OCI-LY1 (cell line): ENCODE results near the gene EFCAB7.
A peak's percentile ranks its signal among the peaks of the same experiment; 100 is the strongest.

Experiments
- H2AFZ ChIP-seq: fragments of 200-600 bp; sonication (generic), shearing (Covaris generic); 2 replicates; pipeline ENCODE4 v1.6.0; 2014; ENCODE audit warnings: antibody characterized with exemption, mild to moderate bottlenecking, low read length
- H3F3A ChIP-seq: fragments of 200-600 bp; sonication (generic), shearing (Covaris generic); 2 replicates; pipeline ENCODE4 v1.6.0; 2014; ENCODE audit warnings: mild to moderate bottlenecking, antibody characterized with exemption, low read length, moderate library complexity; ENCODE audit not compliant: insufficient read depth
- H3K27ac ChIP-seq: fragments of 200-600 bp; sonication (generic); 2 replicates; pipeline ENCODE4 v1.5.1; 2014; ENCODE audit warnings: low read length, mixed run types, mild to moderate bottlenecking, low read depth; ENCODE audit not compliant: poor library complexity, severe bottlenecking
- H3K27me3 ChIP-seq: fragments of 200-600 bp; sonication (generic); 2 replicates; pipeline ENCODE4 v1.6.0; 2014; ENCODE audit warnings: antibody characterized with exemption, mild to moderate bottlenecking, low read length, moderate library complexity; ENCODE audit not compliant: insufficient read depth
- H3K36me3 ChIP-seq: fragments of 200-600 bp; sonication (generic); 2 replicates; pipeline ENCODE4 v1.6.1; 2014; ENCODE audit warnings: mild to moderate bottlenecking, antibody characterized with exemption, low read length, moderate library complexity, mixed read lengths; ENCODE audit not compliant: insufficient read depth
- H3K4me1 ChIP-seq: fragments of 200-600 bp; sonication (generic); 2 replicates; pipeline ENCODE4 v1.5.1; 2014; ENCODE audit warnings: mild to moderate bottlenecking, low read length, moderate library complexity; ENCODE audit not compliant: insufficient read depth, severe bottlenecking
- H3K4me2 ChIP-seq: fragments of 200-600 bp; sonication (generic), shearing (Covaris generic); 2 replicates; pipeline ENCODE4 v1.6.1; 2014; ENCODE audit warnings: low read length
- H3K4me3 ChIP-seq: fragments of 200-600 bp; sonication (generic); 2 replicates; pipeline ENCODE4 v1.5.1; 2014; ENCODE audit warnings: low read length, low read depth, mild to moderate bottlenecking, mixed read lengths; ENCODE audit not compliant: poor library complexity, severe bottlenecking
- H3K79me2 ChIP-seq: fragments of 200-600 bp; shearing (Covaris generic); 2 replicates; pipeline ENCODE4 v1.6.1; 2016; ENCODE audit warnings: mixed run types, low read length, mixed read lengths; ENCODE audit not compliant: insufficient read depth
- H3K9ac ChIP-seq: fragments of 200-600 bp; sonication (generic), shearing (Covaris generic); 2 replicates; pipeline ENCODE4 v1.6.1; 2014; ENCODE audit warnings: mild to moderate bottlenecking, low read length, mixed read lengths
- H3K9me2 ChIP-seq: fragments of 200-600 bp; sonication (generic), shearing (Covaris generic); 2 replicates; pipeline ENCODE4 v1.6.1; 2014; ENCODE audit warnings: low read depth, mild to moderate bottlenecking, low read length, mixed read lengths
- H3K9me3 ChIP-seq: fragments of 200-600 bp; shearing (Covaris generic); 2 replicates; pipeline ENCODE4 v1.6.1; 2014; ENCODE audit warnings: low read length, mixed read lengths
- H4K20me1 ChIP-seq: fragments of 200-600 bp; sonication (generic), shearing (Covaris generic); 2 replicates; pipeline ENCODE4 v1.6.0; 2016; ENCODE audit warnings: mild to moderate bottlenecking, low read length; ENCODE audit not compliant: insufficient read depth
- EZH2 ChIP-seq: fragments of 200-600 bp; sonication (generic), shearing (Covaris generic); IDR thresholded peaks from 2 replicates; pipeline ENCODE4 v1.8.0; 2017; ENCODE audit warnings: borderline replicate concordance, mixed run types, mild to moderate bottlenecking, antibody characterized with exemption, low read length, moderate library complexity, mixed read lengths
- TF ChIP-seq, protein P1 (sequence below): fragments of 200-600 bp; sonication (generic), shearing (Covaris generic); IDR thresholded peaks from 2 replicates; pipeline ENCODE4 v1.5.1; 2017; ENCODE audit warnings: mild to moderate bottlenecking, antibody characterized with exemption, low read length, moderate library complexity, mixed read lengths

Gene EFCAB7

DNA sequence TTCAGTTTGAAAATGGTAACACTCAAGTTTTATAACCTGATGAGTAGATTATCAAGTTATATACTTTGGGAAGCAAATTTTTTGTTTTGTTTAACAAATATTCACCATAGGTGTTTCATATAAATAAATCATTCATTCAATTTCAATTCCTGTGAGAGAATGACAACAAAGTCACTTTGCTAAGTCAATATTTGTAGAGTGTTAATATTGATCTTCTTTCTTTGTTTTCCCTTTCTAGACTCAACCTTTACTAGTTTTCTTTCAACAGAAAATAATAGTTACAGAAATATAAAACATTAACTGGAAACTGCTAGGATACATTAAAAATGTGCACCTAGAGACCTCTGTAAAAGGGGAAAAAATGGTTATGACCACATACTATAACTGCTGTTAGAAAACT is 11.1 kb downstream of the EFCAB7 start:
- no peaks in the 10 kb centered on the region for H3F3A ChIP-seq
- no peaks in the 10 kb centered on the region for H3K9me3 ChIP-seq
- peaks cover 20% of the 10 kb centered on the region for H3K36me3 ChIP-seq
- H3K27me3 ChIP-seq, result no peaks in the 10 kb centered on the region
- no peak overlapping the region for H2AFZ ChIP-seq
- H4K20me1 ChIP-seq, result no peaks in the 10 kb centered on the region
- no peaks in the 10 kb centered on the region for H3K4me1 ChIP-seq
- H3K4me3 ChIP-seq, result no peak overlapping the region
- no peak overlapping the region for H3K9ac ChIP-seq
- no peaks in the 10 kb centered on the region for H3K9me2 ChIP-seq
- no peak overlapping the region for H3K27ac ChIP-seq
- TF ChIP-seq, protein P1, sequence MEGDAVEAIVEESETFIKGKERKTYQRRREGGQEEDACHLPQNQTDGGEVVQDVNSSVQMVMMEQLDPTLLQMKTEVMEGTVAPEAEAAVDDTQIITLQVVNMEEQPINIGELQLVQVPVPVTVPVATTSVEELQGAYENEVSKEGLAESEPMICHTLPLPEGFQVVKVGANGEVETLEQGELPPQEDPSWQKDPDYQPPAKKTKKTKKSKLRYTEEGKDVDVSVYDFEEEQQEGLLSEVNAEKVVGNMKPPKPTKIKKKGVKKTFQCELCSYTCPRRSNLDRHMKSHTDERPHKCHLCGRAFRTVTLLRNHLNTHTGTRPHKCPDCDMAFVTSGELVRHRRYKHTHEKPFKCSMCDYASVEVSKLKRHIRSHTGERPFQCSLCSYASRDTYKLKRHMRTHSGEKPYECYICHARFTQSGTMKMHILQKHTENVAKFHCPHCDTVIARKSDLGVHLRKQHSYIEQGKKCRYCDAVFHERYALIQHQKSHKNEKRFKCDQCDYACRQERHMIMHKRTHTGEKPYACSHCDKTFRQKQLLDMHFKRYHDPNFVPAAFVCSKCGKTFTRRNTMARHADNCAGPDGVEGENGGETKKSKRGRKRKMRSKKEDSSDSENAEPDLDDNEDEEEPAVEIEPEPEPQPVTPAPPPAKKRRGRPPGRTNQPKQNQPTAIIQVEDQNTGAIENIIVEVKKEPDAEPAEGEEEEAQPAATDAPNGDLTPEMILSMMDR, result no peak
- no peak for TF ChIP-seq EZH2
- no peak overlapping the region for H3K4me2 ChIP-seq
- H3K79me2 ChIP-seq, result no peaks in the 10 kb centered on the region

DNA sequence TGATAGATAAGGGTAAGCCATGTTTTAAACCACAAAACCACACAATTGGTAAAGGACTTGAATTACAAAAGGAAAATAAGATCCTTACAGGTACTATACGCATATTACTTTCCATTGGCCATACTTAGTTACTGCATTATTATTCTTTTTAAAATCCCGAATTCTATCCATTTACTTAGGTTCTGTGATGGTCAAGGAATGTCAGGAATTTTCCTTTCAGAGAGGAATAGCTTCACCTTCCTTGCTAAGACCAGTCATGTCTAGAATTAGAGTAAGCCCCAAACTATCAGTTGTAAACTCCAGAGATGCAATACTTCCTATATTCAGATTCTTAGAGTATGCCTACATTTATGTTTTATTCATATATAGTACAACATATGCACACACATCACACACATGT is 13.7 kb downstream of the EFCAB7 start:
- Histone ChIP-seq H3K4me1 (no peaks in the 10 kb centered on the region), H3K9me3 (no peaks in the 10 kb centered on the region), H3K9me2 (no peaks in the 10 kb centered on the region), H2AFZ (no peak overlapping the region), H3F3A (no peaks in the 10 kb centered on the region), H3K4me2 (no peak overlapping the region), H3K27ac (no peak overlapping the region), H4K20me1 (no peaks in the 10 kb centered on the region), H3K4me3 (no peak overlapping the region), H3K79me2 (no peaks in the 10 kb centered on the region), H3K27me3 (no peaks in the 10 kb centered on the region), H3K9ac (no peak overlapping the region), H3K36me3 (peaks cover 20% of the 10 kb centered on the region)
- no peak for TF ChIP-seq EZH2

DNA sequence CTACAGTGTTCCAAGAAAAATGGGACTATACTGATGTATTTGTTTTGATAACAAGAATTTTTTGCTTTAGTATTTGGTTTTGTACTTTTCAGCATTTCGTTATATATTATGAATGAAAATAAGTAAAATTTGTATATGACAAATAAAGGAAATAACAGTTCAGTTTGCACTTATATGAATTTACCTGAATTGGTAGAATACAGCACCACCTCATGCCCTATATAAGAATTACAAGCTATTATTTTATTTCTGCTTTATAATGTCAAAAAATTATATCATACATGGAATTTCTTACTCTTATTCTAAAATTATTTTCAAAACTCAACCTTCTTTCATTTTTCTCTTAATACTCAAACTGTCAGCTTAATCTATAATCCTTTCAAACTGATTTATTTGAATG is 14.6 kb downstream of the EFCAB7 start:
- H4K20me1 ChIP-seq, result no peaks in the 10 kb centered on the region
- no peak overlapping the region for H3K27ac ChIP-seq
- no peaks in the 10 kb centered on the region for H3K27me3 ChIP-seq
- H3K9ac ChIP-seq, result no peak overlapping the region
- peaks cover 16% of the 10 kb centered on the region for H3K36me3 ChIP-seq
- H3F3A ChIP-seq, result no peaks in the 10 kb centered on the region
- H2AFZ ChIP-seq, result no peak overlapping the region
- H3K4me1 ChIP-seq, result no peaks in the 10 kb centered on the region
- no peaks in the 10 kb centered on the region for H3K79me2 ChIP-seq
- no peaks in the 10 kb centered on the region for H3K9me3 ChIP-seq
- no peak overlapping the region for H3K4me3 ChIP-seq
- no peaks in the 10 kb centered on the region for H3K9me2 ChIP-seq
- TF ChIP-seq EZH2, result no peak
- TF ChIP-seq, protein P1, result peak; percentile 52
- no peak overlapping the region for H3K4me2 ChIP-seq

DNA sequence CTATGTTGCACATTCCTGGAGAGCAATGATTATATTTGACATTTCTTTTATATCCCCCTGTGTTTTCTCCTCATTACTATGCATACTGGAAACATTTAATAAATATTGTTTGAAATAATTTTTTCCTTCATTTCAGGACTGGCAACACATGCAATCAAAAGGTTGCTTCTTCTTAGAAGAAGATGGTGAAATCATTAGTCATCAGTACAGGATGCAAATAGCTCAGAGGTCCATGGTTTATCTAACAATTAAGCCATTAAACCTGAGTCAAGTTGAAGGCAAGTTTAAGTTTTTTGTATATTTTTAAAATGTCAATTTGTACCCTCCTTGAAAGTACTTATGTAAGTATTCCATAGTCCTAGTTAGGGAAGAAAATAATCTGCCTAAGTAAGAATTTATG is 22.5 kb downstream of the EFCAB7 start:
- TF ChIP-seq, protein P1, result no peak
- TF ChIP-seq EZH2, result no peak
- H3K9ac ChIP-seq, result no peak overlapping the region
- no peak overlapping the region for H3K4me2 ChIP-seq
- no peak overlapping the region for H3K27ac ChIP-seq
- no peaks in the 10 kb centered on the region for H3F3A ChIP-seq
- no peaks in the 10 kb centered on the region for H3K79me2 ChIP-seq
- H3K4me1 ChIP-seq, result no peaks in the 10 kb centered on the region
- no peaks in the 10 kb centered on the region for H3K9me3 ChIP-seq
- H4K20me1 ChIP-seq, result no peaks in the 10 kb centered on the region
- no peak overlapping the region for H3K4me3 ChIP-seq
- no peaks in the 10 kb centered on the region for H3K36me3 ChIP-seq
- H3K27me3 ChIP-seq, result no peaks in the 10 kb centered on the region
- H2AFZ ChIP-seq, result no peak overlapping the region
- no peaks in the 10 kb centered on the region for H3K9me2 ChIP-seq
